HEK293 (cell line): ENCODE results near the gene PPP1R12C.

Source experiments
- ATF2 ChIP-seq: fragments of 450-650 bp; formaldehyde crosslinking; IDR thresholded peaks from 2 replicates; pipeline ENCODE4 v1.5.1; 2016; ENCODE audit warnings: missing biosample characterization, missing genetic modification characterization, low read depth
- BCL11A ChIP-seq: fragments of 450-650 bp; formaldehyde crosslinking; IDR thresholded peaks from 2 replicates; pipeline ENCODE4 v1.5.1; 2016; ENCODE audit warnings: low read depth, missing biosample characterization, missing genetic modification characterization
- EGR2 ChIP-seq: fragments of 450-650 bp; formaldehyde crosslinking; IDR thresholded peaks from 2 replicates; pipeline ENCODE4 v1.5.1; 2016; ENCODE audit warnings: low read depth, missing biosample characterization, missing genetic modification characterization
- HOXA7 ChIP-seq: sonication (generic); formaldehyde crosslinking; IDR thresholded peaks from 2 replicates; pipeline ENCODE4 v1.8.1; 2022; ENCODE audit warnings: missing genetic modification reagents, borderline replicate concordance
- HOXC10 ChIP-seq: sonication (generic); formaldehyde crosslinking; IDR thresholded peaks from 2 replicates; pipeline ENCODE4 v1.8.1; 2023; ENCODE audit warnings: mild to moderate bottlenecking, missing genetic modification reagents
- HOXD13 ChIP-seq: sonication (generic); formaldehyde crosslinking; IDR thresholded peaks from 2 replicates; pipeline ENCODE4 v1.8.0; 2022; ENCODE audit warnings: missing genetic modification reagents, borderline replicate concordance
- KLF1 ChIP-seq: fragments of 450-650 bp; formaldehyde crosslinking; IDR thresholded peaks from 2 replicates; pipeline ENCODE4 v1.5.1; 2016; ENCODE audit warnings: missing biosample characterization, missing genetic modification characterization
- KLF10 ChIP-seq: fragments of 450-650 bp; IDR thresholded peaks from 2 replicates; pipeline ENCODE4 v1.5.1; 2018; ENCODE audit warnings: missing biosample characterization, mild to moderate bottlenecking, missing genetic modification characterization
- OVOL3 ChIP-seq: fragments of 450-650 bp; formaldehyde crosslinking; IDR thresholded peaks from 2 replicates; pipeline ENCODE4 v1.5.1; 2016; ENCODE audit warnings: missing biosample characterization, missing genetic modification characterization
- PRDM1 ChIP-seq: fragments of 450-650 bp; formaldehyde crosslinking; IDR thresholded peaks from 2 replicates; pipeline ENCODE4; 2016; ENCODE audit warnings: missing biosample characterization, missing genetic modification characterization
- YY1 ChIP-seq: fragments of 450-650 bp; formaldehyde crosslinking; IDR thresholded peaks from 2 replicates; pipeline ENCODE4 v1.5.1; 2018; ENCODE audit warnings: missing biosample characterization, missing genetic modification characterization
- ZBTB1 ChIP-seq: fragments of 450-650 bp; formaldehyde crosslinking; IDR thresholded peaks from 2 replicates; pipeline ENCODE4 v1.5.1; 2016; ENCODE audit warnings: missing biosample characterization, missing genetic modification characterization
- ZBTB7A ChIP-seq: fragments of 450-650 bp; formaldehyde crosslinking; IDR thresholded peaks from 2 replicates; pipeline ENCODE4 v1.5.1; 2016; ENCODE audit warnings: low read depth, missing biosample characterization, missing genetic modification characterization
- ZNF133 ChIP-seq: fragments of 450-650 bp; formaldehyde crosslinking; IDR thresholded peaks from 2 replicates; pipeline ENCODE4 v1.5.1; 2016; ENCODE audit warnings: missing biosample characterization, missing genetic modification characterization
- ZNF16 ChIP-seq: fragments of 450-650 bp; formaldehyde crosslinking; IDR thresholded peaks from 2 replicates; pipeline ENCODE4 v1.5.1; 2016; ENCODE audit warnings: low read depth, missing biosample characterization, missing genetic modification characterization
- ZNF350 ChIP-seq: fragments of 450-650 bp; formaldehyde crosslinking; IDR thresholded peaks from 2 replicates; pipeline ENCODE4 v1.5.0; 2017; ENCODE audit warnings: missing biosample characterization, mild to moderate bottlenecking, missing genetic modification characterization
- ZNF366 ChIP-seq: fragments of 450-650 bp; formaldehyde crosslinking; conservative IDR thresholded peaks from 2 replicates; pipeline ENCODE4 v1.5.1; 2016; ENCODE audit warnings: missing biosample characterization, missing genetic modification characterization
- ZNF513 ChIP-seq: fragments of 450-650 bp; IDR thresholded peaks from 2 replicates; pipeline ENCODE4 v1.5.1; 2018; ENCODE audit warnings: missing biosample characterization, missing genetic modification characterization
- ZNF623 ChIP-seq: fragments of 450-650 bp; formaldehyde crosslinking; IDR thresholded peaks from 2 replicates; pipeline ENCODE4 v1.5.1; 2016; ENCODE audit warnings: missing biosample characterization, missing genetic modification characterization
- ZNF626 ChIP-seq: fragments of 450-650 bp; sonication (Bioruptor Pico); formaldehyde crosslinking; IDR thresholded peaks from 2 replicates; pipeline ENCODE4 v1.5.1; 2018; ENCODE audit warnings: missing biosample characterization, missing genetic modification characterization, inconsistent platforms
- ZNF747 ChIP-seq: fragments of 450-650 bp; formaldehyde crosslinking; IDR thresholded peaks from 2 replicates; pipeline ENCODE4 v1.5.1; 2016; ENCODE audit warnings: missing biosample characterization, missing genetic modification characterization
- ZNF776 ChIP-seq: fragments of 450-650 bp; formaldehyde crosslinking; IDR thresholded peaks from 2 replicates; pipeline ENCODE4 v1.5.0; 2017; ENCODE audit warnings: missing biosample characterization, missing genetic modification characterization, borderline replicate concordance
- ZXDB ChIP-seq: fragments of 450-650 bp; formaldehyde crosslinking; IDR thresholded peaks from 2 replicates; pipeline ENCODE4 v1.5.1; 2016; ENCODE audit warnings: missing biosample characterization, missing genetic modification characterization
- TF ChIP-seq, protein P1 (sequence below): fragments of 450-650 bp; IDR thresholded peaks from 2 replicates; pipeline ENCODE4 v1.5.1; 2018; ENCODE audit warnings: missing biosample characterization, mild to moderate bottlenecking, missing genetic modification characterization
- TF ChIP-seq, protein P2 (sequence below): fragments of 450-650 bp; formaldehyde crosslinking; IDR thresholded peaks from 2 replicates; pipeline ENCODE4 v1.5.1; 2017; ENCODE audit warnings: missing biosample characterization, missing genetic modification characterization
- TF ChIP-seq, protein P3 (sequence below): fragments of 450-650 bp; formaldehyde crosslinking; IDR thresholded peaks from 2 replicates; pipeline ENCODE4 v1.5.1; 2016; ENCODE audit warnings: missing biosample characterization, missing genetic modification characterization
- TF ChIP-seq, protein P4 (sequence below): fragments of 450-650 bp; formaldehyde crosslinking; IDR thresholded peaks from 2 replicates; pipeline ENCODE4 v1.5.1; 2016; ENCODE audit warnings: missing biosample characterization, missing genetic modification characterization, borderline replicate concordance
- TF ChIP-seq, protein P5 (sequence below): fragments of 450-650 bp; formaldehyde crosslinking; IDR thresholded peaks from 2 replicates; pipeline ENCODE4 v1.5.1; 2016; ENCODE audit warnings: missing biosample characterization, missing genetic modification characterization

PPP1R12C gene

GRCh38 chr19:55117663-55118391, 390 bp upstream of the PPP1R12C start (continued):
- TF ChIP-seq, protein P1, sequence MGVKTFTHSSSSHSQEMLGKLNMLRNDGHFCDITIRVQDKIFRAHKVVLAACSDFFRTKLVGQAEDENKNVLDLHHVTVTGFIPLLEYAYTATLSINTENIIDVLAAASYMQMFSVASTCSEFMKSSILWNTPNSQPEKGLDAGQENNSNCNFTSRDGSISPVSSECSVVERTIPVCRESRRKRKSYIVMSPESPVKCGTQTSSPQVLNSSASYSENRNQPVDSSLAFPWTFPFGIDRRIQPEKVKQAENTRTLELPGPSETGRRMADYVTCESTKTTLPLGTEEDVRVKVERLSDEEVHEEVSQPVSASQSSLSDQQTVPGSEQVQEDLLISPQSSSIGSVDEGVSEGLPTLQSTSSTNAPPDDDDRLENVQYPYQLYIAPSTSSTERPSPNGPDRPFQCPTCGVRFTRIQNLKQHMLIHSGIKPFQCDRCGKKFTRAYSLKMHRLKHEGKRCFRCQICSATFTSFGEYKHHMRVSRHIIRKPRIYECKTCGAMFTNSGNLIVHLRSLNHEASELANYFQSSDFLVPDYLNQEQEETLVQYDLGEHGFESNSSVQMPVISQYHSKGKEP (tag by site-specific recombination), result no peak
- no peak for TF ChIP-seq ZNF133 (tag by site-specific recombination)
- no peak for TF ChIP-seq OVOL3 (tag by site-specific recombination)
- TF ChIP-seq ZNF350, result no peak
- TF ChIP-seq ATF2 (tag by site-specific recombination), result peak; percentile 41; the same call in 1 of the 2 replicates
- TF ChIP-seq BCL11A (tag by site-specific recombination), result 0 out of 2 replicates have a peak, but pooled peaks have one; percentile 40
- no peak for TF ChIP-seq HOXD13 (CRISPR knock-in tag)
- no peak for TF ChIP-seq HOXC10
- peak; percentile 50; the same call in 1 of the 2 replicates for TF ChIP-seq ZNF366 (tag by site-specific recombination)
- TF ChIP-seq, protein P2, sequence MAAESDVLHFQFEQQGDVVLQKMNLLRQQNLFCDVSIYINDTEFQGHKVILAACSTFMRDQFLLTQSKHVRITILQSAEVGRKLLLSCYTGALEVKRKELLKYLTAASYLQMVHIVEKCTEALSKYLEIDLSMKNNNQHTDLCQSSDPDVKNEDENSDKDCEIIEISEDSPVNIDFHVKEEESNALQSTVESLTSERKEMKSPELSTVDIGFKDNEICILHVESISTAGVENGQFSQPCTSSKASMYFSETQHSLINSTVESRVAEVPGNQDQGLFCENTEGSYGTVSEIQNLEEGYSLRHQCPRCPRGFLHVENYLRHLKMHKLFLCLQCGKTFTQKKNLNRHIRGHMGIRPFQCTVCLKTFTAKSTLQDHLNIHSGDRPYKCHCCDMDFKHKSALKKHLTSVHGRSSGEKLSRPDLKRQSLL (tag by site-specific recombination), result peak; percentile 52; the same call in 1 of the 2 replicates
- TF ChIP-seq, protein P3, sequence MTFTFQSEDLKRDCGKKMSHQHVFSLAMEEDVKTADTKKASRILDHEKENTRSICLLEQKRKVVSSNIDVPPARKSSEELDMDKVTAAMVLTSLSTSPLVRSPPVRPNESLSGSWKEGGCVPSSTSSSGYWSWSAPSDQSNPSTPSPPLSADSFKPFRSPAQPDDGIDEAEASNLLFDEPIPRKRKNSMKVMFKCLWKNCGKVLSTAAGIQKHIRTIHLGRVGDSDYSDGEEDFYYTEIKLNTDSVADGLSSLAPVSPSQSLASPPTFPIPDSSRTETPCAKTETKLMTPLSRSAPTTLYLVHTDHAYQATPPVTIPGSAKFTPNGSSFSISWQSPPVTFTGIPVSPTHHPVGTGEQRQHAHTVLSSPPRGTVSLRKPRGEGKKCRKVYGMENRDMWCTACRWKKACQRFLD (tag by site-specific recombination), result no peak
- TF ChIP-seq, protein P4, sequence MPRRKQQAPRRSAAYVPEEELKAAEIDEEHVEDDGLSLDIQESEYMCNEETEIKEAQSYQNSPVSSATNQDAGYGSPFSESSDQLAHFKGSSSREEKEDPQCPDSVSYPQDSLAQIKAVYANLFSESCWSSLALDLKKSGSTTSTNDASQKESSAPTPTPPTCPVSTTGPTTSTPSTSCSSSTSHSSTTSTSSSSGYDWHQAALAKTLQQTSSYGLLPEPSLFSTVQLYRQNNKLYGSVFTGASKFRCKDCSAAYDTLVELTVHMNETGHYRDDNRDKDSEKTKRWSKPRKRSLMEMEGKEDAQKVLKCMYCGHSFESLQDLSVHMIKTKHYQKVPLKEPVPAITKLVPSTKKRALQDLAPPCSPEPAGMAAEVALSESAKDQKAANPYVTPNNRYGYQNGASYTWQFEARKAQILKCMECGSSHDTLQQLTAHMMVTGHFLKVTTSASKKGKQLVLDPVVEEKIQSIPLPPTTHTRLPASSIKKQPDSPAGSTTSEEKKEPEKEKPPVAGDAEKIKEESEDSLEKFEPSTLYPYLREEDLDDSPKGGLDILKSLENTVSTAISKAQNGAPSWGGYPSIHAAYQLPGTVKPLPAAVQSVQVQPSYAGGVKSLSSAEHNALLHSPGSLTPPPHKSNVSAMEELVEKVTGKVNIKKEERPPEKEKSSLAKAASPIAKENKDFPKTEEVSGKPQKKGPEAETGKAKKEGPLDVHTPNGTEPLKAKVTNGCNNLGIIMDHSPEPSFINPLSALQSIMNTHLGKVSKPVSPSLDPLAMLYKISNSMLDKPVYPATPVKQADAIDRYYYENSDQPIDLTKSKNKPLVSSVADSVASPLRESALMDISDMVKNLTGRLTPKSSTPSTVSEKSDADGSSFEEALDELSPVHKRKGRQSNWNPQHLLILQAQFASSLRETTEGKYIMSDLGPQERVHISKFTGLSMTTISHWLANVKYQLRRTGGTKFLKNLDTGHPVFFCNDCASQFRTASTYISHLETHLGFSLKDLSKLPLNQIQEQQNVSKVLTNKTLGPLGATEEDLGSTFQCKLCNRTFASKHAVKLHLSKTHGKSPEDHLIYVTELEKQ (tag by site-specific recombination), result no peak
- TF ChIP-seq ZBTB7A (tag by site-specific recombination), result no peak
- no peak for TF ChIP-seq ZNF623 (tag by site-specific recombination)
- no peak for TF ChIP-seq ZNF776 (tag by site-specific recombination)
- no peak for TF ChIP-seq KLF1
- TF ChIP-seq ZNF16 (tag by site-specific recombination), result no peak
- TF ChIP-seq ZNF513 (tag by site-specific recombination), result no peak
- TF ChIP-seq PRDM1, result no peak
- TF ChIP-seq KLF10 (tag by site-specific recombination), result no peak
- TF ChIP-seq, protein P5, sequence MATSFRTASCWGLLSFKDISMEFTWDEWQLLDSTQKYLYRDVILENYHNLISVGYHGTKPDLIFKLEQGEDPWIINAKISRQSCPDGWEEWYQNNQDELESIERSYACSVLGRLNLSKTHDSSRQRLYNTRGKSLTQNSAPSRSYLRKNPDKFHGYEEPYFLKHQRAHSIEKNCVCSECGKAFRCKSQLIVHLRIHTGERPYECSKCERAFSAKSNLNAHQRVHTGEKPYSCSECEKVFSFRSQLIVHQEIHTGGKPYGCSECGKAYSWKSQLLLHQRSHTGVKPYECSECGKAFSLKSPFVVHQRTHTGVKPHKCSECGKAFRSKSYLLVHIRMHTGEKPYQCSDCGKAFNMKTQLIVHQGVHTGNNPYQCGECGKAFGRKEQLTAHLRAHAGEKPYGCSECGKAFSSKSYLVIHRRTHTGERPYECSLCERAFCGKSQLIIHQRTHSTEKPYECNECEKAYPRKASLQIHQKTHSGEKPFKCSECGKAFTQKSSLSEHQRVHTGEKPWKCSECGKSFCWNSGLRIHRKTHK (tag by site-specific recombination), result no peak
- TF ChIP-seq ZXDB (tag by site-specific recombination), result peak; percentile 88
- TF ChIP-seq ZNF626 (tag by site-specific recombination), result no peak
- no peak for TF ChIP-seq ZBTB1 (tag by site-specific recombination)
- no peak for TF ChIP-seq EGR2 (tag by site-specific recombination)
- no peak for TF ChIP-seq ZNF747 (tag by site-specific recombination)
- no peak for TF ChIP-seq HOXA7 (CRISPR knock-in tag)
- no peak for TF ChIP-seq YY1 (tag by site-specific recombination)
